Common myeloid progenitor, CD34-positive (primary cell): ENCODE results near the gene C5orf63.

Source experiments
- CTCF ChIA-PET: fragments of 350-600 bp; sonication (Branson Sonifier 250); formaldehyde crosslinking; loops from one replicate; lab custom pipeline; 2021; ENCODE audit warnings: antibody characterized with exemption; lab: Charles Lee
- POLR2A ChIA-PET: fragments of 350-600 bp; sonication (Branson Sonifier 250); formaldehyde crosslinking; loops from one replicate; lab custom pipeline; 2021; ENCODE audit warnings: antibody characterized with exemption; lab: Charles Lee
- DNase-seq, 3 donors: peaks; one replicate each; pipeline versions ENCODE4 v3.0.0 to v3.0.0-alpha.2; 2013
- H3K27ac ChIP-seq, 2 experiments: 1 replicate in 1 of 2; 2 replicates in 1 of 2; pipeline ENCODE4 v1.7.0; 2013; ENCODE audit warnings: inconsistent platforms in 2 of 2, low read length in 2 of 2, mild to moderate bottlenecking in 2 of 2, low read depth in 1 of 2, moderate library complexity in 1 of 2; ENCODE audit not compliant: severe bottlenecking in 2 of 2, insufficient read depth in 1 of 2, poor library complexity in 1 of 2
- H3K27me3 ChIP-seq, 5 experiments: replicated peaks in 2 of 5; 1 replicate in 3 of 5; 2 replicates in 2 of 5; pipeline versions ENCODE4 v1.6.1 to v1.7.0; 2013; ENCODE audit warnings: low read length in 4 of 5, mild to moderate bottlenecking in 2 of 5, moderate library complexity in 2 of 5, inconsistent platforms in 1 of 5; ENCODE audit not compliant: insufficient read depth in 5 of 5, control insufficient read depth in 4 of 5
- H3K36me3 ChIP-seq, 4 experiments: 1 replicate in 2 of 4; 2 replicates in 2 of 4; pipeline versions ENCODE4 v1.6.1 to v1.7.0; 2013; ENCODE audit warnings: low read length in 3 of 4, control low read depth in 1 of 4, mild to moderate bottlenecking in 1 of 4; ENCODE audit not compliant: control insufficient read depth in 4 of 4, insufficient read depth in 4 of 4
- H3K4me1 ChIP-seq, 4 experiments: 1 replicate in 3 of 4; 2 replicates in 1 of 4; pipeline versions ENCODE4 v1.6.1 to v1.7.1; 2013; ENCODE audit warnings: low read length in 3 of 4, mild to moderate bottlenecking in 3 of 4, control low read depth in 1 of 4, inconsistent platforms in 1 of 4, moderate library complexity in 1 of 4; ENCODE audit not compliant: control insufficient read depth in 4 of 4, insufficient read depth in 4 of 4; ENCODE audit errors: control extremely low read depth in 1 of 4
- H3K4me3 ChIP-seq, 7 experiments: 1 replicate in 4 of 7; 2 replicates in 3 of 7; pipeline versions ENCODE4 v1.5.1 to v1.7.0; 2013; ENCODE audit warnings: mild to moderate bottlenecking in 7 of 7, low read length in 6 of 7, moderate library complexity in 6 of 7, inconsistent platforms in 2 of 7, low read depth in 2 of 7, control low read depth in 1 of 7; ENCODE audit not compliant: insufficient read depth in 4 of 7, control insufficient read depth in 1 of 7; ENCODE audit errors: extremely low read depth in 1 of 7
- H3K9me3 ChIP-seq, 5 experiments: 1 replicate in 4 of 5; 2 replicates in 1 of 5; pipeline versions ENCODE4 v1.6.1 to v1.7.1; 2013; ENCODE audit warnings: low read length in 4 of 5, mild to moderate bottlenecking in 2 of 5, inconsistent platforms in 1 of 5, low read depth in 1 of 5, moderate library complexity in 1 of 5; ENCODE audit not compliant: control insufficient read depth in 4 of 5, insufficient read depth in 2 of 5; ENCODE audit errors: control extremely low read depth in 1 of 5
- WGBS: methylation state at CpG from one replicate; pipeline ENCODE4 v1.1.5; 2013; ENCODE audit not compliant: insufficient coverage; 5-methylcytosine and 5-hydroxymethylcytosine counted together

The C5orf63 gene

DNA sequence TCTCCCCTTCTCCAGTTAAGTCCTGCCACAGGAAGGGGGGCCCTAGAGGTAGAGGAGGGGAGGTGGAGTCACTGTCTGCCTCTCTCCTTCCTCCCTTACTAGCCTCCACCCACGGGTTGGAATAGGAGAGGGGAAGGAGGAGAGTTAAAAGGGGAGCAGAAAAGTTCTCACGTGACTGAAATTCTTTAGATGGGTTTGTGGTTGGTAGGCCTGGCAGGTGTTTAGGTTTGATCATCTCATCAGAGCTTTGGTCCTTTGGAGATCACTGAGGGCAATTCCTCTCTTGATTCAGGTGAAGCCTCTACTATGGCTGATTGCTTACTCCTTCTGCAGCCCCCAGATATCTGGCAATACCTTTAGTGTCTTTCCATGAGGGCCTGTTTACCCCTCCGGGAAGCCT lies 24.9 kb upstream of the C5orf63 start:
- POLR2A ChIA-PET, result no interaction called here
- Histone ChIP-seq H3K27ac (no peak overlapping the region), H3K27me3 (peaks cover 0 to 2% (median 0%) of the 10 kb centered on the region in 5 experiments), H3K36me3 (no peaks in the 10 kb centered on the region), H3K9me3 (no peaks in the 10 kb centered on the region), H3K4me1 (no peaks in the 10 kb centered on the region), H3K4me3 (no peak overlapping the region)
- no peak for DNase-seq
- 93% methylated on average over 2 of the region's 3 CpGs for WGBS
- CTCF ChIA-PET, result no interaction called here

DNA sequence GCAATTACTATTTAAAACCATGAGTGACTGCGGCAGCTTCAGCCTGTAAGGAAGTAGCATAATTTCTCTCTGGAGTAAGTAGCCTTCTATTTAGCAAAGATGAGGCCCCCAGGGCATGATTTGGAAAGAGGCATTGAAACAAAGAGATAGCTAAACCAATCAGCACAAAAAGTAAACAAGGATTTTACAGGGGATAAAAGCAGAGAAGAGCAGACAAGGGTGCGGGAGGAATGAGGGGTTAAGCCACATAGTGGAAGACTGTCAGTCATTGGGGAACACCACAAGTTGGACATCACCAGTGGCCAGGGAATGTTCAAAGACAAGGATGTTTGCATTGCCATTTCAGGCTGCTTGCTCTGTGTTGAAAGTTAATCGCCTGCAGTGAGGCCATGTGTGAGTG lies 24.0 kb upstream of the C5orf63 start:
- no peak for DNase-seq
- no peaks in the 10 kb centered on the region for H3K4me1 ChIP-seq
- 100% methylated on average over 3 of the region's 3 CpGs for WGBS
- H3K27me3 ChIP-seq, result peaks cover 0 to 2% (median 0%) of the 10 kb centered on the region in 5 experiments
- CTCF ChIA-PET, result no interaction called here
- H3K9me3 ChIP-seq, result no peaks in the 10 kb centered on the region
- H3K4me3 ChIP-seq, result no peak overlapping the region
- no peak overlapping the region for H3K27ac ChIP-seq
- POLR2A ChIA-PET, result no interaction called here
- H3K36me3 ChIP-seq, result no peaks in the 10 kb centered on the region

DNA sequence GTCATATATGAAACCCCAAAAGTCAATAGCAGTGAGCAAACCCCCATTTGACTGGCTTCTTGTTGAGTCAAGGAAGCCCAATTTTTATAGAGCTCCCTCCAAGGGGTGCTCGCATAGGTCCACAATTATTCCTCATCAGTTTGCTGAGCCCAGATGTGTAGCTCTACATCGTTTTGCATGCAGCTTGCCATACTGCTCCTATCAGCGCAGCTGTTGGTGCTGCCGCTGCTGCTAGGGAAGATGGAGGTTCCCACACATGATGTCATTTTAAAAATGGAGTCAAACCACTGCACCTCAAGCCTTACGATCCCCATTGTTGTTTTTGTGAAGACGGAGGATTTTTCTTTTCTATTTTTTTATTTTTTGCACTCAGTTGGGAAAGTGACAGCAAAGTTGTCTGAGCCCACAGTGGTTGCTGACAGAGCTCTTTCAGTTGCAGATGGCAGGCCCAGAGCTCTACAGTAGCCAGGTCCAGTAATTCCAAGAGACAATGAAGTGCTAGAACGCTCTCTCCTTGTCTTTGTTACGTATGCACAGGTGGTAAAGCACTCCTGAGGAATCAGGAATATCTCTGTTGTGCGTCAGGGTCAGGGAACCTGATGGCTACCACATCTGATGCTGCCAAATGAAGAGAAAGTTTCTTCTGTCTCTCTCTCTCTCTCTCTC lies 23.2 kb upstream of the C5orf63 start:
- POLR2A ChIA-PET, result no interaction called here
- no peak overlapping the region for H3K27ac ChIP-seq
- H3K4me1 ChIP-seq, result no peaks in the 10 kb centered on the region
- CTCF ChIA-PET, result no interaction called here
- no peaks in the 10 kb centered on the region for H3K9me3 ChIP-seq
- H3K27me3 ChIP-seq, result peaks cover 0 to under 1% (median 0%) of the 10 kb centered on the region in 5 experiments
- 87% methylated on average over 9 of the region's 9 CpGs for WGBS
- no peak for DNase-seq
- H3K36me3 ChIP-seq, result no peaks in the 10 kb centered on the region
- no peak overlapping the region for H3K4me3 ChIP-seq

DNA sequence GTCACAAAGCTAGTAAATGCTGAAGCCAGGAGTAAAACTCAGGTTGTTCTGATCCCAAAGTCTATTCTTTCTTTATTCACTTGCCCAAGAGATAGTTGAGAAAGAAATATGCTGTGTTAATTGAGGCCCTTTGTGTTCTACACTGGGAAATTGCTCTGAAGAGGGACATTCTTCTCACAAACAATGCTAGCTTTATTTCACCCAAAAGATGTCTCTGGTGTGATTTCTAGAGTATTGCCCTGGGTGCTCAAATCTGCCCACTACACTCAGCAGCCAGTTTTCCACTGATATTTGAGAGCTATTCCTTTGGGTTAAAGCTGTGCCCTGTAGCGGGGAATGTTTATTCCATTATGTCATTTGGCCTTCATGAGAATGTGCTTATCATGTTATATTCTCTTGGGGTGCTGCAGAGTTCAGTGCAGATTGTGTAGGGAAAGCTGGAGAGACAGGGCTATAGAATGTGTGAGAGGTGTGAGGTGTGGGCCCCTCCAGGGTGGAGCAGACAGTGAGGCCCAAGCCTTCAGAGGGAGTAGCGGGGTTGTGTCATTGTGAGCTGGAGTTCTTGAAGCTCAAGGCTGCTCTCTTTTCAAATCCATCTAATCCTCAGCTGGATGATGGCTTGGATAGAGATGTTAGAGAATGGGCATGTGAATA lies 21.0 kb upstream of the C5orf63 start:
- WGBS, result 100% methylated on average over 1 of the region's 2 CpGs
- Histone ChIP-seq H3K9me3 (no peaks in the 10 kb centered on the region), H3K27me3 (no peaks in the 10 kb centered on the region), H3K4me1 (no peaks in the 10 kb centered on the region), H3K4me3 (no peak overlapping the region), H3K36me3 (no peaks in the 10 kb centered on the region), H3K27ac (no peak overlapping the region)
- DNase-seq, result no peak
- ChIA-PET CTCF (interaction anchor here (1.1 to 1.7 kb wide), 2 partner anchors 14 to 20 kb away, joined by 3 to 4 read pairs; no protein-coding TSS in a partner anchor), POLR2A (interaction anchor here (0.5 kb wide), 1 partner anchor 228 kb away, joined by 3 read pairs; no protein-coding TSS in a partner anchor)

DNA sequence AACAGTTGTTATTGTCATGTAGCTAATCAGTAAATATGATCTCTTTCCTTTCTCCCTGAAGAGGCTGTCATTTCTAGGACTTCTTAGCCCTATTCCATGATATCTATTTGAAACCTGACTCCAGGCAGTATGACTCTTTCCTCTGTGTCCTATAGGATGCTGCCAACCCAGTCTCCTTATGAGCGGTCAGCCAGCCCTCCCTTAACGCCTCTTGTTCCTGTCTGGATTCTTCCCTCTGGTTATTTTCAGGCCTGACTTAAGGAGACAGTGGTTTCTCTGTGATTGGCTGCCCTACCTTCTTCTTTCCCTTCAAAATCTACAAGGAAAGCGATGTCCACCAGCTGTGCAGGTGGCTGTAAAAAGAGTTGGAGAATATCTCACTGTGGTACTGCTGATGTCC lies 19.4 kb upstream of the C5orf63 start:
- 44% methylated on average over 2 of the region's 3 CpGs for WGBS
- Histone ChIP-seq H3K9me3 (no peaks in the 10 kb centered on the region), H3K36me3 (no peaks in the 10 kb centered on the region), H3K27ac (no peak overlapping the region), H3K27me3 (no peaks in the 10 kb centered on the region), H3K4me3 (no peak overlapping the region), H3K4me1 (no peaks in the 10 kb centered on the region)
- POLR2A ChIA-PET, result no interaction called here
- CTCF ChIA-PET, result no interaction called here
- DNase-seq, result no peak

DNA sequence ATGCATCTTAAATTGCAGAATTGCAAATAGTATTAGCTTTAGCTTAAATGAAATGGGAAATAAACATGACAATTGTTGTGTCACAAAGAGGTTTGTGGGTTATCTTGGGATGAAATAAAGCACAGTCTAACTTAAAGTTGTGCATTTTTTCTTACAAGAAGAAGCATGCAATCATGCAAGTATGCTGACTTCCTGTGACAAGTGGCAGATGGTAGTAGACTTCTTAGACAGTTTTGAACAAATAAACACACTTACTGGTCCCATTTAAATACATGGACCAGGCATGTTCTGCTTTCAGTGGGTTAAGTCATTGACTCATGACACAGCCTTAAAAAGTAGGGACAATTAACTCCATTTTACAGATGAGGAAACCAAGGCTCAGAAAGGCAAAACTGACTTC lies 15.9 kb upstream of the C5orf63 start:
- no peaks in the 10 kb centered on the region for H3K36me3 ChIP-seq
- no peaks in the 10 kb centered on the region for H3K9me3 ChIP-seq
- no peak overlapping the region for H3K27ac ChIP-seq
- H3K4me3 ChIP-seq, result no peak overlapping the region
- ChIA-PET POLR2A (no interaction called here), CTCF (no interaction called here)
- H3K27me3 ChIP-seq, result no peaks in the 10 kb centered on the region
- peak in 1 of 3 donors; percentile 1 for DNase-seq
- no peaks in the 10 kb centered on the region for H3K4me1 ChIP-seq

DNA sequence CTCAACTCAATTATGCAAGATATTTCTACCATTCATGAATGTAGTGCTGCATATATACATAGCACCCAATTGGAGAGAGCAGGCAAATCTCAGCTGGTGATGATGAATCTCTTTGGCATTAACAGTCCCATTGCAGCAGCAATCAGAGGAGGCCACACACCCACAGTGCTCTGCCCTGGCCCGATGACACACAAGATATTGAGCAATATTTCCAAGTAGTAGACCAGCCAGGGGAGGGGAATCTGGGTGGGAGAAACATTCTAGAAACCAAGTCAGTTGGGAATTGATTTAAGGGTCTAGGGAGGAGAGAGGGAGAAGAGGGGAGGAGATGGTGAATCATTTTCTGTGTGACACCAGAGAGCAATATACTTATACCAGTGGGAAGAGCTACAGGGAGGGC lies 14.9 kb upstream of the C5orf63 start:
- CTCF ChIA-PET, result no interaction called here
- H3K4me1 ChIP-seq, result no peaks in the 10 kb centered on the region
- H3K27ac ChIP-seq, result no peak overlapping the region
- POLR2A ChIA-PET, result no interaction called here
- H3K9me3 ChIP-seq, result no peaks in the 10 kb centered on the region
- DNase-seq, result no peak
- H3K27me3 ChIP-seq, result no peaks in the 10 kb centered on the region
- 100% methylated on average over 1 of the region's 1 CpG for WGBS
- no peaks in the 10 kb centered on the region for H3K36me3 ChIP-seq
- no peak overlapping the region for H3K4me3 ChIP-seq
